ENCODE measurements around the gene SMIM20.
A peak's percentile ranks its signal among the peaks of the same experiment; 100 is the strongest.

The SMIM20 gene

GRCh38 chr4:25890571-25891485, 23.2 kb upstream of the SMIM20 start:
- no peak overlapping the region for H3K4me3 ChIP-seq (ENCODE audit: low read length in 2 of 2)
- DNase-seq (ENCODE audit: low spot score): peak; percentile 48

GRCh38 chr4:25892796-25893195, 21.2 kb upstream of the SMIM20 start:
- Histone ChIP-seq H3K18ac (ENCODE audit: low read length) (no peak overlapping the region), H3K27me3 (ENCODE audit: control insufficient read depth in 3 of 3, insufficient read depth in 3 of 3, low read depth in 1 of 3, low read length in 3 of 3) (no peaks in the 10 kb centered on the region), H2BK5ac (ENCODE audit: low read length) (no peak overlapping the region), H3K9me3 (replicated peaks in 1 of 2; ENCODE audit: control insufficient read depth in 2 of 2, insufficient read depth in 1 of 2, low read depth in 1 of 2, low read length in 2 of 2) (no peaks in the 10 kb centered on the region), H2BK15ac (ENCODE audit: low read length) (no peak overlapping the region), H3K4ac (ENCODE audit: low read length) (no peak overlapping the region), H2BK120ac (ENCODE audit: low read depth, low read length) (no peak overlapping the region), H3K36me3 (replicated peaks in 1 of 2; ENCODE audit: control insufficient read depth in 2 of 2, insufficient read depth in 2 of 2, low read length in 2 of 2) (no peaks in the 10 kb centered on the region), H4K8ac (ENCODE audit: low read depth, low read length) (no peak overlapping the region), H4K91ac (ENCODE audit: low read depth, low read length, poor library complexity) (no peak overlapping the region), H2AK5ac (ENCODE audit: low read depth, low read length) (no peak overlapping the region), H3K79me1 (ENCODE audit: low read depth, low read length) (no peaks in the 10 kb centered on the region), H3K27ac (replicated peaks; ENCODE audit: low read length) (no peak overlapping the region), H3K14ac (ENCODE audit: low read length) (no peak overlapping the region), H3K4me1 (ENCODE audit: control insufficient read depth in 2 of 2, insufficient read depth in 1 of 2, low read depth in 1 of 2, low read length in 2 of 2) (peaks cover 13 to 16% of the 10 kb centered on the region in 2 donors), H3K4me2 (ENCODE audit: insufficient read depth, low read length, poor library complexity, severe bottlenecking) (no peak overlapping the region), H3K9ac (ENCODE audit: low read depth, low read length, poor library complexity) (no peak overlapping the region), H3K23ac (ENCODE audit: low read depth, low read length, poor library complexity) (no peak overlapping the region), H2AFZ (ENCODE audit: low read length) (no peak overlapping the region), H2BK12ac (ENCODE audit: low read length) (no peak overlapping the region), H3K4me3 (ENCODE audit: low read length in 2 of 2) (no peak overlapping the region)
- DNase-seq (ENCODE audit: low spot score): no peak
- no CpG with 5 or more reads among the region's 6 CpGs for WGBS, 2 donors (ENCODE audit: extremely low coverage in 2 of 2, insufficient read length in 2 of 2, insufficient replicate concordance in 1 of 2)

More at GRCh38 chr4:25890571-25891485, 23.2 kb upstream of the SMIM20 start:
- Histone ChIP-seq H2BK12ac (ENCODE audit: low read length) (no peak overlapping the region), H2BK5ac (ENCODE audit: low read length) (no peak overlapping the region), H3K4me2 (ENCODE audit: insufficient read depth, low read length, poor library complexity, severe bottlenecking) (no peak overlapping the region), H3K23ac (ENCODE audit: low read depth, low read length, poor library complexity) (no peak overlapping the region), H3K4ac (ENCODE audit: low read length) (no peak overlapping the region), H4K8ac (ENCODE audit: low read depth, low read length) (no peak overlapping the region), H2AFZ (ENCODE audit: low read length) (peak overlapping the region; percentile 80), H4K91ac (ENCODE audit: low read depth, low read length, poor library complexity) (no peak overlapping the region), H3K27ac (replicated peaks; ENCODE audit: low read length) (peak overlapping the region; percentile 80), H3K9me3 (replicated peaks in 1 of 2; ENCODE audit: control insufficient read depth in 2 of 2, insufficient read depth in 1 of 2, low read depth in 1 of 2, low read length in 2 of 2) (no peaks in the 10 kb centered on the region), H2AK5ac (ENCODE audit: low read depth, low read length) (no peak overlapping the region), H3K9ac (ENCODE audit: low read depth, low read length, poor library complexity) (no peak overlapping the region), H3K79me1 (ENCODE audit: low read depth, low read length) (no peaks in the 10 kb centered on the region), H3K36me3 (replicated peaks in 1 of 2; ENCODE audit: control insufficient read depth in 2 of 2, insufficient read depth in 2 of 2, low read length in 2 of 2) (no peaks in the 10 kb centered on the region), H3K14ac (ENCODE audit: low read length) (no peak overlapping the region), H3K27me3 (ENCODE audit: control insufficient read depth in 3 of 3, insufficient read depth in 3 of 3, low read depth in 1 of 3, low read length in 3 of 3) (no peaks in the 10 kb centered on the region), H3K4me1 (ENCODE audit: control insufficient read depth in 2 of 2, insufficient read depth in 1 of 2, low read depth in 1 of 2, low read length in 2 of 2) (peaks cover 15 to 16% of the 10 kb centered on the region in 2 donors), H3K18ac (ENCODE audit: low read length) (peak overlapping the region; percentile 39), H2BK15ac (ENCODE audit: low read length) (no peak overlapping the region), H2BK120ac (ENCODE audit: low read depth, low read length) (no peak overlapping the region)
- no CpG with 5 or more reads among the region's 11 CpGs for WGBS, 2 donors (ENCODE audit: extremely low coverage in 2 of 2, insufficient read length in 2 of 2, insufficient replicate concordance in 1 of 2)

DNA sequence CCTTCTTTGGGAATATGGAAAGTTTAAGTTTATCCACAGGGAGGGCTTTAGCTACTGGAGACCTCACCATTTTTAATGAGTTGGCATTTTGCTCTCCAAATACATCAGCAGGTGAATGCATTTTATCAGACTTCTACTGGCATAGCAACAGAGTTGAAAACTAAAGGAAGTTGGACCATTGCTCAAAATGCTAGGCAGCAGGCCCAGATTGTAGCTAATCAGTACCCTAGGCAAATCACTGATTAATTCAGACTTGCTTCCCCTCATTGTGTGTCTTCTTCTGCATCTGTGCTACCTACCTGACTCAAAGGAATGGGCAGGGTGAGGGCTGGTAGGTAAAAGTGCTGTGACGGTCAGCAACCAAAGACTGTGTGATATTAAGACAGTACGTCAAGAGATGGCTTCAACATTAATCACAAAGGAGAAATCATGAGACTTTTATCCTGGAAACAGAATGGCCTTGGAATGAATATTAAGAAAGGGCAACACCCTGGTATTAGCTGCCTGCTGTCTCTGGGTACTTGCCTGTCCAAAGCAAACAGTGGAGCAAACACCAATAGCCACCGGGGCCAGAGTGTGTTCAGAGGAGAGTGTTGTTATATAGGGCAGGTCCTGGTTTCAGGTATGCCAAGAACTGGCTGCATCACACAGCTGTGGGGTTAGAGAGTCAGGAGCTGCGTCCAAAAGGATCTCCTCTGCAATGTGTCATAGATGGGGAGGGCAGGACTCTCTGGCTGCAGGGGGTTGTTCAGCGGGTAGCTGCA, 17.1 kb upstream of the SMIM20 start:
- no peak overlapping the region for H3K14ac ChIP-seq (ENCODE audit: low read length)
- H3K9me3 ChIP-seq (replicated peaks in 1 of 2; ENCODE audit: control insufficient read depth in 2 of 2, insufficient read depth in 1 of 2, low read depth in 1 of 2, low read length in 2 of 2): no peaks in the 10 kb centered on the region
- H3K4me3 ChIP-seq (ENCODE audit: low read length in 2 of 2): no peak overlapping the region
- no peaks in the 10 kb centered on the region for H3K79me1 ChIP-seq (ENCODE audit: low read depth, low read length)
- no peak overlapping the region for H3K23ac ChIP-seq (ENCODE audit: low read depth, low read length, poor library complexity)
- H2BK5ac ChIP-seq (ENCODE audit: low read length): no peak overlapping the region
- H2BK120ac ChIP-seq (ENCODE audit: low read depth, low read length): no peak overlapping the region
- peaks cover under 1% of the 10 kb centered on the region in 2 donors for H3K4me1 ChIP-seq (ENCODE audit: control insufficient read depth in 2 of 2, insufficient read depth in 1 of 2, low read depth in 1 of 2, low read length in 2 of 2)
- H3K4me2 ChIP-seq (ENCODE audit: insufficient read depth, low read length, poor library complexity, severe bottlenecking): no peak overlapping the region
- H2AK5ac ChIP-seq (ENCODE audit: low read depth, low read length): peak overlapping the region; percentile 14
- H2BK15ac ChIP-seq (ENCODE audit: low read length): no peak overlapping the region
- H2AFZ ChIP-seq (ENCODE audit: low read length): no peak overlapping the region
- no CpG with 5 or more reads among the region's 5 CpGs for WGBS, 2 donors (ENCODE audit: extremely low coverage in 2 of 2, insufficient read length in 2 of 2, insufficient replicate concordance in 1 of 2)
- no peak overlapping the region for H4K8ac ChIP-seq (ENCODE audit: low read depth, low read length)
- H2BK12ac ChIP-seq (ENCODE audit: low read length): no peak overlapping the region
- no peak for DNase-seq (ENCODE audit: low spot score)
- H3K27ac ChIP-seq (replicated peaks; ENCODE audit: low read length): no peak overlapping the region
- H4K91ac ChIP-seq (ENCODE audit: low read depth, low read length, poor library complexity): no peak overlapping the region
- H3K9ac ChIP-seq (ENCODE audit: low read depth, low read length, poor library complexity): no peak overlapping the region
- H3K4ac ChIP-seq (ENCODE audit: low read length): no peak overlapping the region
- no peaks in the 10 kb centered on the region for H3K36me3 ChIP-seq (replicated peaks in 1 of 2; ENCODE audit: control insufficient read depth in 2 of 2, insufficient read depth in 2 of 2, low read length in 2 of 2)
- H3K18ac ChIP-seq (ENCODE audit: low read length): no peak overlapping the region
- no peaks in the 10 kb centered on the region for H3K27me3 ChIP-seq (ENCODE audit: control insufficient read depth in 3 of 3, insufficient read depth in 3 of 3, low read depth in 1 of 3, low read length in 3 of 3)

- Histone ChIP-seq H3K14ac (ENCODE audit: low read length) (no peak overlapping the region), H3K27me3 (ENCODE audit: control insufficient read depth in 3 of 3, insufficient read depth in 3 of 3, low read depth in 1 of 3, low read length in 3 of 3) (no peaks in the 10 kb centered on the region), H4K91ac (ENCODE audit: low read depth, low read length, poor library complexity) (no peak overlapping the region), H3K18ac (ENCODE audit: low read length) (no peak overlapping the region), H2AK5ac (ENCODE audit: low read depth, low read length) (no peak overlapping the region), H3K4ac (ENCODE audit: low read length) (no peak overlapping the region), H2BK5ac (ENCODE audit: low read length) (no peak overlapping the region), H4K8ac (ENCODE audit: low read depth, low read length) (no peak overlapping the region), H3K27ac (replicated peaks; ENCODE audit: low read length) (no peak overlapping the region), H3K4me2 (ENCODE audit: insufficient read depth, low read length, poor library complexity, severe bottlenecking) (no peak overlapping the region), H3K9me3 (replicated peaks in 1 of 2; ENCODE audit: control insufficient read depth in 2 of 2, insufficient read depth in 1 of 2, low read depth in 1 of 2, low read length in 2 of 2) (no peaks in the 10 kb centered on the region), H2BK15ac (ENCODE audit: low read length) (no peak overlapping the region), H3K4me3 (ENCODE audit: low read length in 2 of 2) (no peak overlapping the region), H3K9ac (ENCODE audit: low read depth, low read length, poor library complexity) (no peak overlapping the region), H2BK12ac (ENCODE audit: low read length) (no peak overlapping the region), H3K4me1 (ENCODE audit: control insufficient read depth in 2 of 2, insufficient read depth in 1 of 2, low read depth in 1 of 2, low read length in 2 of 2) (no peaks in the 10 kb centered on the region), H2BK120ac (ENCODE audit: low read depth, low read length) (no peak overlapping the region), H2AFZ (ENCODE audit: low read length) (no peak overlapping the region), H3K23ac (ENCODE audit: low read depth, low read length, poor library complexity) (no peak overlapping the region), H3K79me1 (ENCODE audit: low read depth, low read length) (no peaks in the 10 kb centered on the region), H3K36me3 (replicated peaks in 1 of 2; ENCODE audit: control insufficient read depth in 2 of 2, insufficient read depth in 2 of 2, low read length in 2 of 2) (no peaks in the 10 kb centered on the region)
- no CpG with 5 or more reads among the region's 1 CpG for WGBS, 2 donors (ENCODE audit: extremely low coverage in 2 of 2, insufficient read length in 2 of 2, insufficient replicate concordance in 1 of 2)
- DNase-seq (ENCODE audit: low spot score): no peak
Observed at GRCh38 chr4:25900310-25900709, 13.7 kb upstream of the SMIM20 start.
